HG02970 (cell line): Measurements from ENCODE around the gene GNAS-AS1.

ENCODE experiments used
- ATAC-seq: cut with Tn5 transposase; IDR thresholded peaks from one replicate; pipeline ENCODE4 v1.9.1; 2021; ENCODE audit warnings: mild to moderate bottlenecking, moderate library complexity, moderate number of reproducible peaks; ENCODE audit not compliant: unreplicated experiment, low FRiP score

The GNAS-AS1 gene

GRCh38 chr20:58813369-58813768, 37.3 kb downstream of the GNAS-AS1 start:
- ATAC-seq, result no peak

GRCh38 chr20:58811334-58811733, 39.4 kb downstream of the GNAS-AS1 start:
- ATAC-seq, result no peak

GRCh38 chr20:58810879-58811250, 39.8 kb downstream of the GNAS-AS1 start:
- ATAC-seq, result no peak

- ATAC-seq, result no peak
Observed at GRCh38 chr20:58810116-58810878, 40.4 kb downstream of the GNAS-AS1 start.

GRCh38 chr20:58808271-58809046, 42.2 kb downstream of the GNAS-AS1 start:
- no peak for ATAC-seq

- ATAC-seq, result no peak
Observed at GRCh38 chr20:58807801-58808200, 42.9 kb downstream of the GNAS-AS1 start.

GRCh38 chr20:58803533-58803932, 47.2 kb downstream of the GNAS-AS1 start:
- ATAC-seq, result no peak

GRCh38 chr20:58802061-58802460, 48.6 kb downstream of the GNAS-AS1 start:
- ATAC-seq, result no peak

- no peak for ATAC-seq
Observed at GRCh38 chr20:58800134-58800871, 50.4 kb downstream of the GNAS-AS1 start.

GRCh38 chr20:58797371-58798338, 53.0 kb downstream of the GNAS-AS1 start:
- ATAC-seq, result no peak

- ATAC-seq, result no peak
Observed at GRCh38 chr20:58795923-58796245, 54.8 kb downstream of the GNAS-AS1 start.

GRCh38 chr20:58795181-58795922, 55.4 kb downstream of the GNAS-AS1 start:
- ATAC-seq, result no peak

GRCh38 chr20:58794510-58795180, 56.1 kb downstream of the GNAS-AS1 start:
- no peak for ATAC-seq

- ATAC-seq, result no peak
Observed at GRCh38 chr20:58793512-58794420, 56.9 kb downstream of the GNAS-AS1 start.

GRCh38 chr20:58792426-58792825, 58.3 kb downstream of the GNAS-AS1 start:
- ATAC-seq, result no peak

- ATAC-seq, result no peak
Observed at GRCh38 chr20:58791286-58791685, 59.4 kb downstream of the GNAS-AS1 start.

GRCh38 chr20:58790454-58790853, 60.2 kb downstream of the GNAS-AS1 start:
- no peak for ATAC-seq
